Right lobe of liver (tissue), 4 donors: Measurements from ENCODE around the gene CLEC4M.

Source experiments
- POLR2A ChIP-seq: fragments of 450-650 bp; IDR thresholded peaks from one replicate; pipeline ENCODE4 v1.6.1; 2017; ENCODE audit warnings: antibody characterized with exemption, mild to moderate bottlenecking
- TF ChIP-seq, protein P1 (sequence below), 4 donors: fragments of 200-600 bp in 3 of 4; fragments of 450-650 bp in 1 of 4; IDR thresholded peaks; one replicate each; pipeline versions ENCODE4 v1.5.1 to v1.8.0; 2016 to 2022; ENCODE audit warnings: antibody characterized with exemption in 4 of 4, mild to moderate bottlenecking in 2 of 4
- donor health status: DM: no; HTN: no; CAD: no.
- donor health status: DM: no; HTN: no; CAD: no.
- donor health status: DM: no; HTN: yes; CAD: no.

DNA sequence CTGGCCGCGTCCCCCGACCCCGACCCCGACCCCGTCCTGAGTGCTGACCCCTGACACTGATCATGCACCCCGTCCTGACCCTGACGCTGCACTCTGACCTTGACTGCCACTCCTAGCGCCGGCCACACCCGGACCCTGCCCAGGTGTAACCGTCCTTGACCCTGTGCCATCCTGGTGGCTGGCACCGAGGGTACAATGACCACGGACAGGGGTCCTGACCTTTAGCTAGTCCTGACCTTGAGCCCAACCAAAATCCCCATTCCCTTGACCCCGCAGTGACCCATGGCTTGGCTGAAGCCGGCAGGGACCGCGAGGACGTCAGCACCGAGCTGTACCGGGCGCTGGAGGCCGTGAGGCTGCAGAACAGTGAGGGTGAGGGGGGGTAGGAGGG, 25.9 kb downstream of the CLEC4M start:
- TF ChIP-seq, protein P1, sequence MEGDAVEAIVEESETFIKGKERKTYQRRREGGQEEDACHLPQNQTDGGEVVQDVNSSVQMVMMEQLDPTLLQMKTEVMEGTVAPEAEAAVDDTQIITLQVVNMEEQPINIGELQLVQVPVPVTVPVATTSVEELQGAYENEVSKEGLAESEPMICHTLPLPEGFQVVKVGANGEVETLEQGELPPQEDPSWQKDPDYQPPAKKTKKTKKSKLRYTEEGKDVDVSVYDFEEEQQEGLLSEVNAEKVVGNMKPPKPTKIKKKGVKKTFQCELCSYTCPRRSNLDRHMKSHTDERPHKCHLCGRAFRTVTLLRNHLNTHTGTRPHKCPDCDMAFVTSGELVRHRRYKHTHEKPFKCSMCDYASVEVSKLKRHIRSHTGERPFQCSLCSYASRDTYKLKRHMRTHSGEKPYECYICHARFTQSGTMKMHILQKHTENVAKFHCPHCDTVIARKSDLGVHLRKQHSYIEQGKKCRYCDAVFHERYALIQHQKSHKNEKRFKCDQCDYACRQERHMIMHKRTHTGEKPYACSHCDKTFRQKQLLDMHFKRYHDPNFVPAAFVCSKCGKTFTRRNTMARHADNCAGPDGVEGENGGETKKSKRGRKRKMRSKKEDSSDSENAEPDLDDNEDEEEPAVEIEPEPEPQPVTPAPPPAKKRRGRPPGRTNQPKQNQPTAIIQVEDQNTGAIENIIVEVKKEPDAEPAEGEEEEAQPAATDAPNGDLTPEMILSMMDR (IDR thresholded peaks at IDR 0.05): no peak
- TF ChIP-seq POLR2A: no peak
